ENCODE results near the gene CCBE1. TPM values are rescaled to one million over a fixed set of nuclear protein-coding genes. Genes with fewer than 3 reads are reported as not detected.

The CCBE1 gene
- total RNA-seq, 2 donors from 2014 or later: 1.00 to 2.9 TPM

GRCh38 chr18:59479776-59480175, 217.4 kb downstream of the CCBE1 start:
- DNase-seq: no peak
- H3K4me1 Mint-ChIP-seq: peaks cover 6% of the 10 kb centered on the region
- no peak overlapping the region for H3K4me3 Mint-ChIP-seq
- Histone ChIP-seq H3K27ac (ENCODE audit: low read depth, low read length) (no peak overlapping the region), H3K4me1 (ENCODE audit: control insufficient read depth, insufficient read depth, low read length) (no peaks in the 10 kb centered on the region), H3K4me3 (ENCODE audit: low read length) (no peak overlapping the region), H3K9ac (ENCODE audit: extremely low read depth, low read length, poor library complexity, severe bottlenecking) (no peak overlapping the region), H3K9me3 (ENCODE audit: control insufficient read depth, low read length) (no peaks in the 10 kb centered on the region), H3K36me3 (ENCODE audit: control insufficient read depth, insufficient read depth, low read length) (no peaks in the 10 kb centered on the region), H3K27me3 (ENCODE audit: control insufficient read depth, insufficient read depth, low read length, poor library complexity, severe bottlenecking) (no peaks in the 10 kb centered on the region)
- H3K36me3 Mint-ChIP-seq (ENCODE audit: low read depth): no peaks in the 10 kb centered on the region
- no peak overlapping the region for H3K27ac Mint-ChIP-seq
- H3K27me3 Mint-ChIP-seq (ENCODE audit: insufficient read depth): peaks cover 9% of the 10 kb centered on the region
- no peak for TF ChIP-seq CTCF (conservative IDR thresholded peaks at IDR 0.05)
- 96% methylated on average over 2 of the region's 2 CpGs; no CpG with 5 or more reads in 1 of the 2 experiments for WGBS, 2 experiments (ENCODE audit: insufficient coverage in 1 of 2, insufficient read length in 1 of 2)
- H3K9me3 Mint-ChIP-seq: no peaks in the 10 kb centered on the region

GRCh38 chr18:59478591-59478990, 218.6 kb downstream of the CCBE1 start:
- no peaks in the 10 kb centered on the region for H3K9me3 Mint-ChIP-seq
- no peak for DNase-seq
- H3K27ac Mint-ChIP-seq: no peak overlapping the region
- no peak overlapping the region for H3K9ac ChIP-seq (ENCODE audit: extremely low read depth, low read length, poor library complexity, severe bottlenecking)
- no peaks in the 10 kb centered on the region for H3K36me3 Mint-ChIP-seq (ENCODE audit: low read depth)
- peaks cover 9% of the 10 kb centered on the region for H3K27me3 Mint-ChIP-seq (ENCODE audit: insufficient read depth)
- no peak overlapping the region for H3K4me3 Mint-ChIP-seq
- no peaks in the 10 kb centered on the region for H3K9me3 ChIP-seq (ENCODE audit: control insufficient read depth, low read length)
- WGBS, 2 experiments (ENCODE audit: insufficient coverage in 1 of 2, insufficient read length in 1 of 2): 77% methylated on average over 3 of the region's 3 CpGs; no CpG with 5 or more reads in 1 of the 2 experiments
- peaks cover 6% of the 10 kb centered on the region for H3K4me1 Mint-ChIP-seq
- no peak overlapping the region for H3K27ac ChIP-seq (ENCODE audit: low read depth, low read length)
- no peak overlapping the region for H3K4me3 ChIP-seq (ENCODE audit: low read length)
- H3K27me3 ChIP-seq (ENCODE audit: control insufficient read depth, insufficient read depth, low read length, poor library complexity, severe bottlenecking): no peaks in the 10 kb centered on the region
- no peaks in the 10 kb centered on the region for H3K36me3 ChIP-seq (ENCODE audit: control insufficient read depth, insufficient read depth, low read length)
- H3K4me1 ChIP-seq (ENCODE audit: control insufficient read depth, insufficient read depth, low read length): no peaks in the 10 kb centered on the region
- no peak for TF ChIP-seq CTCF (conservative IDR thresholded peaks at IDR 0.05)

- DNase-seq: no peak
- Mint-ChIP-seq H3K4me1 (peaks cover 6% of the 10 kb centered on the region), H3K4me3 (no peak overlapping the region), H3K27ac (no peak overlapping the region), H3K9me3 (peaks cover 3% of the 10 kb centered on the region), H3K27me3 (ENCODE audit: insufficient read depth) (peaks cover 9% of the 10 kb centered on the region), H3K36me3 (ENCODE audit: low read depth) (no peaks in the 10 kb centered on the region)
- no peaks in the 10 kb centered on the region for H3K4me1 ChIP-seq (ENCODE audit: control insufficient read depth, insufficient read depth, low read length)
- H3K27ac ChIP-seq (ENCODE audit: low read depth, low read length): no peak overlapping the region
- H3K36me3 ChIP-seq (ENCODE audit: control insufficient read depth, insufficient read depth, low read length): no peaks in the 10 kb centered on the region
- H3K4me3 ChIP-seq (ENCODE audit: low read length): no peak overlapping the region
- H3K9me3 ChIP-seq (ENCODE audit: control insufficient read depth, low read length): no peaks in the 10 kb centered on the region
- H3K27me3 ChIP-seq (ENCODE audit: control insufficient read depth, insufficient read depth, low read length, poor library complexity, severe bottlenecking): no peaks in the 10 kb centered on the region
- 80 to 100% methylated on average over 1 to 2 of the region's 2 CpGs for WGBS, 2 experiments (ENCODE audit: insufficient coverage in 1 of 2, insufficient read length in 1 of 2)
- H3K9ac ChIP-seq (ENCODE audit: extremely low read depth, low read length, poor library complexity, severe bottlenecking): no peak overlapping the region
- TF ChIP-seq CTCF (conservative IDR thresholded peaks at IDR 0.05): no peak
These were observed 219.4 kb downstream of the CCBE1 start for GRCh38 chr18:59477849-59478248.

Measured in endodermal cell (in vitro differentiated cells).